Non-pigmented ciliary epithelial cell (primary cell): ENCODE results near the gene FAM114A1.

ENCODE experiments used
- DNase-seq: peaks from one replicate; pipeline ENCODE4 v3.0.0-alpha.2; 2010; ENCODE audit warnings: low read depth

The FAM114A1 gene

DNA sequence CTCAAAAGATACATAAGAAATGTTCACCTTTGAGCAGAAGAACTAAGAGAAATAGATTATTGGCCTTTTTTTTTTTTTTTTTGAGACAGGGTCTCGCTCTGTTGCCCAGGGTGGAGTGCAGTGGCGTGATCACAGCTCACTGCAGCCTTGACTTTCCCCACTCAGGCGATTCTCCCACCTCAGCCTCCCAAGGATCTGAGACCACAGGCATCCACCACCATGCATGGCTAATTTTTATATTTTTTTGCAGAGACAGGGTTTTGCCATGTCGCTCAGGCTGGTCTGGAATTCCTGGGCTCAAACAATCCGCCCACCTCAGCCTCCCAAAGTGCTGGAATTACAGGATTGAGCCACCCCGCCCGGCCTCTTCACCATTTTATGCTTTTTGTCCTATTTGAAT, 8.1 kb upstream of the FAM114A1 start:
- DNase-seq, result no peak

GRCh38 chr4:38860788-38861424, 6.7 kb upstream of the FAM114A1 start:
- no peak for DNase-seq

GRCh38 chr4:38861791-38862190, 5.8 kb upstream of the FAM114A1 start:
- DNase-seq, result no peak

- no peak for DNase-seq
Measured at GRCh38 chr4:38865445-38865844, 2.2 kb upstream of the FAM114A1 start.

- no peak for DNase-seq
Measured at GRCh38 chr4:38866973-38867477, 581 bp upstream of the FAM114A1 start.

DNA sequence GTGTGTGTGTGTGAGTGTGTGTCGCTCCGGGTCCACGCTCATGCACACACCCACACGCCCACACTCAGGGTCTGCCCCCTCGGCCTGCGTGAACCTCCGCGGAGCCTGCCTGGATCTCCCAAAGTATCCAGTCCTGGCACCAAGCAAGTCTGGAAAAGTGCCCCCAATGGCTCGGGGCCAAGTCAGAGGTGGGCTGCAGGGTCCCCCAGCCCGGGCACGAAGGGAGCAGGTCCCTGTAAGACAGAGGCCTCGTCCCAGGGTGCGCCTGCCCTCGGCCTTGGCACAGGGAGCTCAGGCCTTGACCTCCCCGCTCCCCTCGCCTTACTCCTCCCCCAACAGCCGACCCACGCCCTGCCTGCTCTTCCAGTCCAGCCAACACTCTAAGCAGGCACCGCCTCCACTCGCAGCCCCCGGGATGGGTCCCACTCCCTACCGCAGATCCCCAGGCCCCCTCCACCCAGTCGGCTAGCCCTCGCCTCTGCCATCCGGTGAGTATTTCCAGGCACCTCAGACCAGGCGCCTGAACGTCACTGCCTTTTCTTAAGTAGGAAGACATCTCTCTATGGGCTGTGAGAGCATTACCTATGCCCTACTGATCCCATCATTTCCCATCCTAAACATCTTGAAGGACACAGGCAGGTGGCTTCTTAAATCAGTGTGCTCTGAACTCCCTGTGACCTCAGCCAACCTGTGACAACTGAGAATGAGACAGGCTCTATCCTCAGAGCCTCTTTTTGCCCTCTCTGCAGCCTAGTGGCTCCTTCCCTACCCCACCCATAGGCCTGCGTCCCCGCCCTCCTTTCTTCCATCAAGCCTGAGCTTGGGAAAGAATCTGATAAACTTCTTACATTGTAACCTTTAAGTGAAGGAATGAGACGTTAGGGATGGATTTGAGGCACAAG, 704 bp downstream of the FAM114A1 start:
- no peak for DNase-seq

DNA sequence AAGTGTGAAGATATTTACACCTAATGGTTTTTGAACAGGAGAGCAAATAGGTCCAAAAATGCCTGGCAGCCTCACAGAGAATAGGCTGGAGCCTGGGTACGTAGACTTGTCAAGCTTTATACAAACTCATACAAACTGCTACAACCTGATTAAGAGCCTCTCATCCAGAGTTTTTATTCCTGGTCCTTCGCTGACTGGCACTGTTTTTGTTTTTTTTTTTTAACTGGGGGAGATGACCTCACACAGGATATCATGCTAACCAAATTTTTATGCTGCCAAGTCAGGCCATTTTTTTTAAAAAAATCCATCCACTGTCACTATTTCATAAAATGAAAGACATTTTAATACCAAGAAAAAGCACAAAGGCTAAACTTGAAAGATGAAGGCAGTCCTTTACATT, 1.9 kb downstream of the FAM114A1 start:
- no peak for DNase-seq

- DNase-seq, result no peak
Measured at GRCh38 chr4:38870098-38870808, 2.6 kb downstream of the FAM114A1 start.

DNA sequence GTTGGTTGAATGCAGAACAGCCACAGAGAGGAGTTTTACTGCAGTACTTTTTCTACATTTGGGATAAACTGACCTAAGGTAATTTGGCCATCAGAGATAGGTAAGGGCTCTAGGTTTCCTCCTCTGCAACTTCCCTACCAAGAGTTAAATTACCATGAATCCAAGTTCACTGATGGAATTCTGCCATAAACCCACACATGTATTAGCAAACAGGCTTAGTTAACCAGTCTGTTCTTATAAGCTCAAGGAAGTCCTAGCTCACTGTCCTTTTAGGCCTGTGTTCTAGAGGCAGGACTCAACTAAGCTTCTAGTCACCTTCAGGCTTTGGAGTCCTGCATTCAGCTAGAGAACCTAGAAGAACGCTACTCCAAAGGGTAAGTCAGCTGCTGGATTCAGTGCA, 4.0 kb downstream of the FAM114A1 start:
- no peak for DNase-seq

DNA sequence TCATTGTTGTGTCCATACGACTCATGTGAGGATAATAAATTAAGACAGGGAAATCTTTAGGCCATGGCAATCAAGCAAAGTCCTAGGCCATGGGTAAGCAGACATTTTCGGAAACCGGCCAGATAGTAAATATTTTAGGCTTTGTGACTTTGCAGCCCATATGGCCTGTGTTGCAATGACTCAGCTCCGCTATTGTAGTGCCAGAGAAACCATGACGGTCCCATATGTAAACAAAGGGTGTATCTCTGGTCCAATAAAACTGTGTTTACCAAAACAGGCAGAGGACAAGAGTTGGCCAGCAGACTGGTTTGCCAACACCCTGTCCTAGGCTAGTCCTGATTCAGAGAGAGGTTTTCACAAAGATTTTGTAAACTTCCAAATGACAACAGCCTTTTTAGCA, 5.0 kb downstream of the FAM114A1 start:
- no peak for DNase-seq

- no peak for DNase-seq
Measured at GRCh38 chr4:38873290-38873944, 5.8 kb downstream of the FAM114A1 start.

GRCh38 chr4:38876636-38877035, 9.0 kb downstream of the FAM114A1 start:
- no peak for DNase-seq

DNA sequence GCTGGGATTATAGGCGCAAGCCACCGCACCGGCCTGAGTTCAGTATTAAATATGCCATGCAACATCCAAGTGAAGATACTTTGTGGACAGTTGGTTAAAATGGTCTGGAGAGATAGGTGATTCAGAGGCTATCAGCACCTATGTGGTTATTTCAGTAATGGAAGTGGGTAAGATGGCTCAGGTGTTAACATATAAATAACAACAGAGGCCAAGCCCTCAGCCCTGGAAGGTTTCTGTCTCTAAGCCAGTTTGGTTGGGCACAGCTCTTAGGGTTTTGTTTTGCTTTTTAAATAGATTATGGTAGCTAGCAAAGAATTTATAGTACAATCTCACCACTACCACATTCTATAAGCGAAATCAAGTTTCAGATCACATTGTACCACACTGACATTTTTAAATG, 16.6 kb downstream of the FAM114A1 start:
- no peak for DNase-seq

DNA sequence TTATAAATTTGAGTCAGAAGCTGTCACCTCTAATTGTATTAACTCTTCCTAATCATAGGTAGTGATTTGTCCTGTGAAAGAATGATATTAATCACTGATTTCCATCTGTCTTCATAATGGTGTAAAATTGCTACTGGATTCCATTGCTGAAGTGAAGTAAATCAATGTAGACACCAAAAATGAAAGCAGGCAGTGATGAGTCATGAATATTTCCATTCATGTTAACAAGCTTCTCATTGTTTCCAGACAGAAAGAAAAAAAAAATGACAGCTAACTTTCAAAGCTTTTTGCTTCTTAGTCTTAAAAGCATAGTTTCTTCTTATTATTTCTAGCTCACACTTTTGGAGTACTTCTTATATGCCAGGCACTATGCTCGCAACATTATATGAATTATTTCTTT, 21.5 kb downstream of the FAM114A1 start:
- peak; percentile 67 for DNase-seq

- no peak for DNase-seq
Measured at GRCh38 chr4:38891051-38891983, 23.7 kb downstream of the FAM114A1 start.

DNA sequence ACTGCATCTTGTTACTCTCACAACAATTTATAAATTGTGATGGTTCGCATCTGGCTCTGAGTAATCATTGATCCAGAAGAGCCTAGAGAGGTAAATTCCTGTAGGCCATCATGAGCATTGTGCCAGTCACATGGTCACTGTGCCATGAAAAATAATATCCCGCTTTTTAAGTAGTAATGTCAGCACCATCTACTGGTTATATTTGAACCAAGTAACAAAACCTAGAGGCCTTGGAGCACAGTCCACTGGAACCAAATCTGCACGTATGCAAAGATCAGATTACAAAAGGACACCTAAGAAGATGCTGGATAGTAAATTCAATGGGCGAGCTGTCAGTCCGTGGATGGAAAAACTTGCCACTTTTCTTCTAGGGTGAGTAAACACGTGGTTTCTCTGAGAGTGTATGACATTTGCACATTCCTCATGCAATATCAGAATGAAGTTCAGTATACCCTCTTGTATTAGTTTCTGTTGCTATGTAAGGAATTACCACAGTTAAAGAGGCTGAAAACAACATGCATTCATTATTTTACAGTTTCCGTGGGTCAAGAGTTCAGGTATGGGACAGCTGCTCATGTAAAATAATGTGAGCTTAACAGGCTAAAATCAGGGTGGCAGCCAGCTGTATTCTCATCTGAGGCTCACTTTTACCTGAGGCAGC, 26.8 kb downstream of the FAM114A1 start:
- DNase-seq, result no peak

DNA sequence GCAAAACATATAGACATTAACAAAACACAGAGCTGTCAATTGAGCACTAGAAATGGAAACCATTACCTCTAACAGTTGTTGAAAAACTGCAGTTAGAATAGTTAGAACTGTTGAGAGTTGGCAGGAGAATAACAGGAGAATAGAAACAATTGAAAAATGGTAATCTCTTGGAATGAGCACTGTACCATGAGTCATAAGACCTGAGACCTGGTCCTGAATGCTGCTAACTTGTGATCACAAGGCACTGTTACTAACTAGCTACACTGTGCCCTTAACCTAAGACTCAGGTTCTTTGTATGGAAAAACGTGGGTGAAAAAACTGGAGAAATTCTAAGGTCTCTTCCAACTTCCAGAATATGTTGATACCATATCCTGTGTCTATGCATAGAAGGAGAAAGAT, 29.3 kb downstream of the FAM114A1 start:
- DNase-seq, result no peak

DNA sequence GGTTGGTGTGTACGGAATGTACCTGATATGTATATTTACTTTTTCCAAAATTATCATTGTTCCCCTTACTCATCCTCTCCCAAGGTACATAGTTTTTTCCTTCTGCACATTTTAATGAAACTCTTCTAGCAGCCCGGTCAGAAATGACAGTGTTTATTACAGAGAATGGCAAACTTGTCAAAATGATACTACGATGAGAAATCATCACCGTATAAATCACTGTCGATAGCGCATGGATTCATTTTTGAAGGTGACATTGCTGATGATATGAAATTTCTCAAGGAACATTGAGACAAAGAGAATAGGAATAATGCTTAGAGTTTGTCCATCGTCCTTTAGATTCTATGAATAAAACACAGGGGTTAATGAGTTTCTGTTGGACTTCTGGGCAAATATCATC, 30.6 kb downstream of the FAM114A1 start:
- no peak for DNase-seq

DNA sequence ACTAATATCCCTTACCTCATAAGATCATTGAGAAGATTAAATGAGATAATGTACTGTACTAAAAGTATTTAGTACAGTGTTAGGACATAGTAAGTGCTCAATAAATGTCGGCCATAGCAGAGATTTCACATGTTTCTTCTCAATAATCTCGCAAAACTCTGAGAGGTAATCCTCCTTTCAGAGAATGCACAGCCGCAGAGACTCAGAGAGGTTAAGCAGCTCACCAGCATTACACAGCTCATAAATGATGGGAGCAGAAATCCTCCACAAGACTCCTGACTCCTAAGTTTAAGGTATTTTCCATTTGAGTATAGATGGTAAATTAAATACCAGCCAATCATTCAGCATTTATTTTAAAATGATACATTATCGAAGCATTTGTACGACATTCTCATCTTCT, 34.6 kb downstream of the FAM114A1 start:
- DNase-seq, result no peak

- DNase-seq, result no peak
Measured at GRCh38 chr4:38902695-38903094, 35.1 kb downstream of the FAM114A1 start.
